Measurements from ENCODE around the gene MBNL2. TPM values are rescaled to one million over a fixed set of nuclear protein-coding genes. Genes with fewer than 3 reads are reported as not detected.

MBNL2 gene
- polyA plus RNA-seq, 1 experiment = 44.0 TPM

DNA sequence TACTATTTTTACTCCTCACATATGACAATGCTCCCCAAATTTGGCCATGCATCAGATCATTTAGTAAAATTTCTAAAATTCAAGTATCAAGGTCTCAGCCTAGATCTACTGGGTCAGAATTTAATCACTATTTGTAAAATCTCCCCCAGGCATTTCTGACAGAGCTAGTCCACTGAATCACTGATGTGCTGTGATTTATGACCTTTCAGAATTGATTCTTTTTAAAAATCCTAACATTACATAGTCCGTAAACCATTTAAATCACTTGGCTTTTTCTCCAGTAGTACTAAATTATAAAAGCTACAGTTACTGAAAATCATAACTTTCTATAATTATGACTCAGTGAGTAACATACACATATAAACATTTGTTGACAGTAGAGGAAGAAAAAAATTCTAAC is 119.0 kb downstream of the MBNL2 start:
- TF ChIP-seq, protein P1, sequence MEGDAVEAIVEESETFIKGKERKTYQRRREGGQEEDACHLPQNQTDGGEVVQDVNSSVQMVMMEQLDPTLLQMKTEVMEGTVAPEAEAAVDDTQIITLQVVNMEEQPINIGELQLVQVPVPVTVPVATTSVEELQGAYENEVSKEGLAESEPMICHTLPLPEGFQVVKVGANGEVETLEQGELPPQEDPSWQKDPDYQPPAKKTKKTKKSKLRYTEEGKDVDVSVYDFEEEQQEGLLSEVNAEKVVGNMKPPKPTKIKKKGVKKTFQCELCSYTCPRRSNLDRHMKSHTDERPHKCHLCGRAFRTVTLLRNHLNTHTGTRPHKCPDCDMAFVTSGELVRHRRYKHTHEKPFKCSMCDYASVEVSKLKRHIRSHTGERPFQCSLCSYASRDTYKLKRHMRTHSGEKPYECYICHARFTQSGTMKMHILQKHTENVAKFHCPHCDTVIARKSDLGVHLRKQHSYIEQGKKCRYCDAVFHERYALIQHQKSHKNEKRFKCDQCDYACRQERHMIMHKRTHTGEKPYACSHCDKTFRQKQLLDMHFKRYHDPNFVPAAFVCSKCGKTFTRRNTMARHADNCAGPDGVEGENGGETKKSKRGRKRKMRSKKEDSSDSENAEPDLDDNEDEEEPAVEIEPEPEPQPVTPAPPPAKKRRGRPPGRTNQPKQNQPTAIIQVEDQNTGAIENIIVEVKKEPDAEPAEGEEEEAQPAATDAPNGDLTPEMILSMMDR (IDR thresholded peaks at IDR 0.05; ENCODE audit: low read depth, low read length) = no peak
- DNase-seq (ENCODE audit: low read depth, low spot score) = no peak
- Histone ChIP-seq H3K4me3 (ENCODE audit: low read depth, low read length) (no peak overlapping the region), H3K9me3 (ENCODE audit: control insufficient read depth, insufficient read depth, low read length) (no peaks in the 10 kb centered on the region), H3K27ac (ENCODE audit: low read depth, low read length) (no peak overlapping the region), H3K27me3 (ENCODE audit: control insufficient read depth, insufficient read depth, low read length) (no peaks in the 10 kb centered on the region)
- ChIA-PET CTCF (interaction anchor here (1.3 to 5.4 kb wide), 4 partner anchors 15 to 323 kb away, joined by 3 to 73 read pairs (median 6); no protein-coding TSS in a partner anchor), POLR2A (no interaction called here)

DNA sequence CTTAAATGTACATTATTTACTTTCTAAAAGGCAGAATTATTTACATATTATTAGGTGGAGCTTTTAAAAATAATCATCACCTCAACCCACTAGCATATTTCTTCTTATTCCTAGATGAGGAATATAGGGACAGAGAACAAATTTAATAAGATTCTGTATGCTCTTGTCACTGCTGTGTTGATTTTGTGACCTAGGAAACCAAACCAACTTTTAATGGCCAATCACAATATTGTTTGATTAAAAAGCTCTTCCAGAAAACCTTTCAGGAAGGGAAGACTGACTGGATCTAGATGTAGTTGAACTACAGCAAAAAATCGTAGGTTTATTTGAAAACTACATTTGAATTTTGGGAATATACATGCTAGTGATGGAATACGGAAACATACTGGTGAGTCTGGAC is 120.0 kb downstream of the MBNL2 start:
- Histone ChIP-seq H3K9me3 (ENCODE audit: control insufficient read depth, insufficient read depth, low read length) (no peaks in the 10 kb centered on the region; the same call in 1 of the 2 replicates), H3K27ac (ENCODE audit: low read depth, low read length) (no peak overlapping the region), H3K27me3 (ENCODE audit: control insufficient read depth, insufficient read depth, low read length) (no peaks in the 10 kb centered on the region), H3K4me3 (ENCODE audit: low read depth, low read length) (no peak overlapping the region)
- CTCF ChIA-PET = interaction anchor here (0.9 to 5.4 kb wide), 6 partner anchors 14 to 324 kb away, joined by 3 to 73 read pairs (median 7); no protein-coding TSS in a partner anchor
- TF ChIP-seq, protein P1 (IDR thresholded peaks at IDR 0.05; ENCODE audit: low read depth, low read length) = no peak
- DNase-seq (ENCODE audit: low read depth, low spot score) = no peak
- POLR2A ChIA-PET = no interaction called here

DNA sequence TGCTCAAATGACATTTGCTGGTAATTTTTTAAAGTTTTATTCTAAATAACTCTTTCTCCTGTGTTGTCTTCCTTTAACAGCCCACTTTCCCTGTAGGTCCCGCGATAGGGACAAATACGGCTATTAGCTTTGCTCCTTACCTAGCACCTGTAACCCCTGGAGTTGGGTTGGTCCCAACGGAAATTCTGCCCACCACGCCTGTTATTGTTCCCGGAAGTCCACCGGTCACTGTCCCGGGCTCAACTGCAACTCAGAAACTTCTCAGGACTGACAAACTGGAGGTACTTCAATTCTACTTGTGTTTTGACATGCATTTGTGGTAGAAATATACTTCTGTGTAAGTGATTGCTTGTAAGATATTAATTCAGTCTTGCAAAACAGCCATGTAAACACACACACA is 120.8 kb downstream of the MBNL2 start:
- no peaks in the 10 kb centered on the region; the same call in 1 of the 2 replicates for H3K9me3 ChIP-seq (ENCODE audit: control insufficient read depth, insufficient read depth, low read length)
- no peak for DNase-seq (ENCODE audit: low read depth, low spot score)
- TF ChIP-seq, protein P1 (IDR thresholded peaks at IDR 0.05; ENCODE audit: low read depth, low read length) = no peak
- CTCF ChIA-PET = interaction anchor here (0.9 to 5.4 kb wide), 4 partner anchors 17 to 233 kb away, joined by 5 to 73 read pairs (median 10); no protein-coding TSS in a partner anchor
- no peaks in the 10 kb centered on the region for H3K27me3 ChIP-seq (ENCODE audit: control insufficient read depth, insufficient read depth, low read length)
- H3K27ac ChIP-seq (ENCODE audit: low read depth, low read length) = no peak overlapping the region
- no peak overlapping the region for H3K4me3 ChIP-seq (ENCODE audit: low read depth, low read length)
- POLR2A ChIA-PET = no interaction called here

DNA sequence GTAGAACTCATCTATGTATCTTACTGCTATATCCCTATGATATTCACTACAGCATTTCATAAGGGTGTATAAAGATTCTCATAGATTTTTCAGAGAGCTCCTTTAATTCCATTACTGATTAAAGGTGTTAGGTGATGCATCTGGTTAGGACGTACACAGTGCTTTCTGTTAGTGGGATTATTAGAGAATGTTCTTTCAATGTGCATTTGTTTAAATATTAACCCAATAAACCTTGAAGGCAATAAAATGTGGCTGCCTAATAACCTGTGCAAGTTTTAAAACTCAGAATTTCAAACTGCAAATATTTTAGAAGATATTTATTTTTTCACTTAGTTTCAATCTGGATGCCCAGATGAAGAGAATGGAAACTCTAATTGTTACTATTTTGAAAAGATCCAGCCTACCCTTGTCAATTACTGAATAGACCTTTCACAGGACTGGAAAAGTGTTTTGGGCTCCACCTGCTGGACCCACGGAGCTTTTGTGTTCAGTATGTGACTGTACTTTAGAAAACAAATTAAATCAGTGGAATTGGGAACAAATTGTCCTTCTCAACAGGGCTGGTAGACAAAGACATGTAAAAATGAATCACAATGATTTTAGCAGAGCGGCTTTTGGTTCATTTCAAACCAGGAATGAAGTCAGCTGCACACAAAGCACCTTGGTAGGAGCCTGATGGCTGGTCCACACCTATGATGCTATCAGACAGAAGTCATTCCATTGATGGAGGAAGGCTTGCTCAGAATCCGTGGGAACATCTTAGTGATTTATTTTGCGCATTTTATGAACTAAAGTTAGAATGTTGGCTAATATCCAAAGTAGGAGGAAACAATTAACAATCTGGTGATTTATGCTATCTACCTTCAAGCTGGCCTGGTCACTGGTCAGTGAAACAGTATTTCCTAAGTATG is 122.4 kb downstream of the MBNL2 start:
- Histone ChIP-seq H3K9me3 (ENCODE audit: control insufficient read depth, insufficient read depth, low read length) (no peaks in the 10 kb centered on the region; the same call in 1 of the 2 replicates), H3K27ac (ENCODE audit: low read depth, low read length) (no peak overlapping the region), H3K4me3 (ENCODE audit: low read depth, low read length) (no peak overlapping the region), H3K27me3 (ENCODE audit: control insufficient read depth, insufficient read depth, low read length) (no peaks in the 10 kb centered on the region)
- no peak for DNase-seq (ENCODE audit: low read depth, low spot score)
- CTCF ChIA-PET = interaction anchor here (0.5 to 5.4 kb wide), 17 partner anchors 8 to 1898 kb away, joined by 3 to 73 read pairs (median 4); no protein-coding TSS in a partner anchor
- POLR2A ChIA-PET = no interaction called here
- TF ChIP-seq, protein P1 (IDR thresholded peaks at IDR 0.05; ENCODE audit: low read depth, low read length) = peak; percentile 80

DNA sequence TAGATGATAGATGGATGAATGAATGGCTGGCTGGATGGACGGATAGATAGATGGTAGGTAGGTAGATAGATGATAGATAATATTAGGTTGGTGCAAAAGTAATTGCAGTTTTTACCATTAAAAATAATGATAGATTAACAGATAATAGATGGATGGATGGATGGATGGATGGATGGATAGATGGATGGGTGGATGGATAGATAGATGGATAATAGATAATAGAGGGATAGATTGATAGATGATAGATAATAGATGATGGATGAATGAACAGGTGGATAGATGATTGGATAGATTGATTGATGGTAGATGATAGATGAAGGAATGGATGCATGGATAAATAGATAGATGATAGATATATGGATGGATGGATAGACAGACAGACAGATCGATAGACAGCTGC is 124.0 kb downstream of the MBNL2 start:
- no peaks in the 10 kb centered on the region; the same call in 1 of the 2 replicates for H3K9me3 ChIP-seq (ENCODE audit: control insufficient read depth, insufficient read depth, low read length)
- H3K27ac ChIP-seq (ENCODE audit: low read depth, low read length) = no peak overlapping the region
- no peak for DNase-seq (ENCODE audit: low read depth, low spot score)
- CTCF ChIA-PET = no interaction called here
- H3K4me3 ChIP-seq (ENCODE audit: low read depth, low read length) = no peak overlapping the region
- H3K27me3 ChIP-seq (ENCODE audit: control insufficient read depth, insufficient read depth, low read length) = no peaks in the 10 kb centered on the region
- POLR2A ChIA-PET = no interaction called here
- TF ChIP-seq, protein P1 (IDR thresholded peaks at IDR 0.05; ENCODE audit: low read depth, low read length) = no peak
